Endothelial cell of umbilical vein (primary cell): ENCODE data around the gene WNT8A. TPM values are rescaled to one million over a fixed set of nuclear protein-coding genes. Genes with fewer than 3 reads are reported as not detected.
A peak's percentile ranks its signal among the peaks of the same experiment; 100 is the strongest.

Experiments
- BruUV-seq: library from RNA; stranded (reverse); fragments of 400-500 nt; replicated peaks from 2 replicates; lab custom pipeline; 2021; lab: Mats Ljungman, UMichigan
- CTCF ChIA-PET: fragments of 300-600, 350-600 bp; sonication (Branson Sonifier 250); formaldehyde crosslinking; loops from one replicate; lab custom pipeline; 2021; ENCODE audit warnings: antibody characterized with exemption, inconsistent platforms; lab: Charles Lee
- POLR2A ChIA-PET: fragments of 300-600, 350-600 bp; sonication (Branson Sonifier 250); formaldehyde crosslinking; loops from one replicate; lab custom pipeline; 2021; ENCODE audit warnings: antibody characterized with exemption, inconsistent platforms; lab: Charles Lee
- DNase-seq: peaks from one replicate; pipeline ENCODE4 v3.0.0-alpha.2; 2011; ENCODE audit warnings: low read depth, low spot score
- FAIRE-seq: peaks from 2 replicates; lab custom pipeline; 2011; peaks lifted over from hg19 to GRCh38; lab: Jason Lieb, UNC
- H2AFZ ChIP-seq: 2 replicates; pipeline ENCODE4 v1.6.0; 2012; ENCODE audit warnings: low read depth, low read length, control low read depth, inconsistent platforms
- H3K27ac ChIP-seq: 2 replicates; pipeline ENCODE4 v1.5.1; 2011; ENCODE audit warnings: low read depth, mild to moderate bottlenecking, control low read depth, low read length, moderate library complexity; ENCODE audit not compliant: insufficient read depth
- H3K27me3 ChIP-seq, 2 experiments: 2 replicates each; pipeline versions ENCODE4 v1.6.0 to v1.6.1; 2011; ENCODE audit warnings: low read length in 2 of 2, mixed read lengths in 1 of 2; ENCODE audit not compliant: control insufficient read depth in 2 of 2, insufficient read depth in 2 of 2
- H3K36me3 ChIP-seq, 2 experiments: 2 replicates in 1 of 2; 3 replicates in 1 of 2; pipeline ENCODE4 v1.5.1; 2011; ENCODE audit warnings: low read length in 2 of 2, mild to moderate bottlenecking in 1 of 2, moderate library complexity in 1 of 2; ENCODE audit not compliant: control insufficient read depth in 2 of 2, insufficient read depth in 2 of 2; ENCODE audit errors: extremely low read depth in 1 of 2
- H3K4me1 ChIP-seq: 3 replicates; pipeline ENCODE4 v1.5.1; 2011; ENCODE audit warnings: mild to moderate bottlenecking, low read length; ENCODE audit not compliant: control insufficient read depth, insufficient read depth; ENCODE audit errors: extremely low read depth
- H3K4me2 ChIP-seq: 2 replicates; pipeline ENCODE4 v1.6.1; 2011; ENCODE audit warnings: low read length, control low read depth, mixed read lengths; ENCODE audit not compliant: insufficient read depth
- H3K4me3 ChIP-seq, 3 experiments: fragments of 200-600 bp in 1 of 3; sonication (generic), shearing (Covaris generic) in 1 of 3; replicated peaks in 1 of 3; 2 replicates each; pipeline ENCODE4 v1.5.1; 2011 to 2016; ENCODE audit warnings: control low read depth in 3 of 3, low read length in 3 of 3, mild to moderate bottlenecking in 2 of 3, inconsistent platforms in 1 of 3, low read depth in 1 of 3, moderate library complexity in 1 of 3; ENCODE audit not compliant: insufficient read depth in 1 of 3
- H3K79me2 ChIP-seq: 2 replicates; pipeline ENCODE4 v1.6.0; 2012; ENCODE audit warnings: low read length, inconsistent platforms; ENCODE audit not compliant: control insufficient read depth, insufficient read depth
- H3K9ac ChIP-seq: replicated peaks from 2 replicates; pipeline ENCODE3; 2011; ENCODE audit warnings: low read length, control low read depth; ENCODE audit not compliant: insufficient read depth; ENCODE audit errors: extremely low read depth
- H3K9me1 ChIP-seq: replicated peaks from 3 replicates; pipeline ENCODE4 v1.6.0; 2011; ENCODE audit warnings: mild to moderate bottlenecking, low read length; ENCODE audit not compliant: control insufficient read depth, insufficient read depth; ENCODE audit errors: extremely low read depth
- H3K9me3 ChIP-seq: replicated peaks from 2 replicates; pipeline ENCODE4 v1.5.1; 2012; ENCODE audit warnings: low read length, inconsistent platforms; ENCODE audit not compliant: control insufficient read depth, insufficient read depth
- H4K20me1 ChIP-seq: replicated peaks from 2 replicates; pipeline ENCODE3; 2011; ENCODE audit warnings: mild to moderate bottlenecking, low read length; ENCODE audit not compliant: control insufficient read depth, insufficient read depth; ENCODE audit errors: extremely low read depth
- EZH2 ChIP-seq: IDR thresholded peaks from 2 replicates; pipeline ENCODE4 v1.6.1; 2012; ENCODE audit warnings: borderline replicate concordance, low read depth, mild to moderate bottlenecking, moderate library complexity, low read length, inconsistent platforms; ENCODE audit not compliant: severe bottlenecking
- FOS ChIP-seq: IDR thresholded peaks from 2 replicates; pipeline ENCODE4 v1.6.1; 2011; ENCODE audit warnings: mild to moderate bottlenecking, low read length, moderate library complexity, borderline replicate concordance; ENCODE audit not compliant: insufficient read depth
- GATA2 ChIP-seq: IDR thresholded peaks from 2 replicates; pipeline ENCODE4 v1.7.0; 2011; ENCODE audit warnings: low read depth, mild to moderate bottlenecking, moderate library complexity, mixed read lengths, low read length; ENCODE audit not compliant: insufficient read length, insufficient read depth
- JUN ChIP-seq: IDR thresholded peaks from 2 replicates; pipeline ENCODE4 v1.6.1; 2011; ENCODE audit warnings: borderline replicate concordance, low read depth; ENCODE audit not compliant: insufficient read length, insufficient read depth
- MYC ChIP-seq: IDR thresholded peaks from one replicate; pipeline ENCODE4 v1.6.1; 2011; ENCODE audit warnings: mild to moderate bottlenecking, low read depth, low read length
- POLR2A ChIP-seq: IDR thresholded peaks from 2 replicates; pipeline ENCODE4 v1.6.1; 2012; ENCODE audit warnings: low read depth, mild to moderate bottlenecking, control low read depth, low read length
- POLR2AphosphoS5 ChIP-seq: IDR thresholded peaks from 2 replicates; pipeline ENCODE4 v1.6.1; 2012; ENCODE audit warnings: low read depth, mild to moderate bottlenecking, control low read depth, low read length, moderate library complexity; ENCODE audit not compliant: insufficient read depth
- dilution Hi-C: fragments of 300-500 bp; cut with MboI; formaldehyde crosslinking; loops from one replicate; pipeline ENCODE4 v1.15.0; 2019; ENCODE audit warnings: low sequenced_read_pairs; ENCODE audit not compliant: extremely low pct_ligation_motif_present
- intact Hi-C: fragments of 100-400 bp; cut with micrococcal nuclease; formaldehyde crosslinking; loops from one replicate; pipeline ENCODE4 v1.10.0; 2022
- polyA plus RNA-seq, 4 experiments: library from polyadenylated mRNA; depleted of rRNA in 3 of 4; stranded (reverse) in 3 of 4; unstranded in 1 of 4; fragments of >200 nt; gene quantifications; 2 replicates each; pipeline versions ENCODE4 v1.2.1 to v1.2.3, GENCODE V29; 2011 to 2012; ENCODE audit warnings: missing spikeins in 1 of 4
- total RNA-seq: library from RNA; stranded (reverse); gene quantifications from 2 replicates; pipeline ENCODE4 v1.2.3, GENCODE V29; 2021
- TF ChIP-seq, protein P1 (sequence below): IDR thresholded peaks from 2 replicates; pipeline ENCODE4 v1.6.1; 2011; ENCODE audit not compliant: insufficient read depth, insufficient read length
- TF ChIP-seq, protein P2 (sequence below), 2 donors: IDR thresholded peaks; 1 replicate in 1 of 2; 2 replicates in 1 of 2; pipeline ENCODE4 v1.5.1; 2011; ENCODE audit warnings: low read length in 2 of 2, mild to moderate bottlenecking in 2 of 2, moderate library complexity in 2 of 2, control low read depth in 1 of 2, inconsistent platforms in 1 of 2, low read depth in 1 of 2; ENCODE audit not compliant: insufficient read depth in 1 of 2; ENCODE audit errors: extremely low read depth in 1 of 2

The WNT8A gene
- total and polyA plus RNA-seq, 2 donors (not counting 3 experiments of a cell fraction or from before 2014, with no cell fraction given), result not detected

DNA sequence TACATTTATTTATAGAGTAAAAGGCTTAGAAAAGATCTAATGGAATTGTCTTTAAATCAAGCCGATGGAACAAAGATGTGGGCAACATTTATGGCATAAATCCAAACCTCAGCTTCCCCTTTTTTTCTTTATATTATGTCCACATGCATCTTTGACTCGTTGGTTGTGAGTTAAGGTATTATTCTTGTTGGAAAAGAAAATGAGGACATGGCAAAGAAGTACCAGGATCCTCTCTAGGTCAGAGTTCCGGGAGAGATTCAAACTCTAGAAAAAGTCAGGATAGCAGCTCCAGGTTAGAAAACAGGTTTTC, 55.9 kb downstream of the WNT8A start:
- H3K4me1 ChIP-seq, result peaks cover 5% of the 10 kb centered on the region
- H3K4me3 ChIP-seq, result no peak overlapping the region
- BruUV-seq, result no TSS peak
- no peaks in the 10 kb centered on the region for H3K9me3 ChIP-seq
- FAIRE-seq, result no peak
- H3K27ac ChIP-seq, result no peak overlapping the region
- intact Hi-C loops (no loop called here), dilution Hi-C loops (no loop called here)
- no peak overlapping the region for H3K9ac ChIP-seq
- H4K20me1 ChIP-seq, result no peaks in the 10 kb centered on the region
- H3K9me1 ChIP-seq, result no peaks in the 10 kb centered on the region
- H3K27me3 ChIP-seq, result no peaks in the 10 kb centered on the region
- H2AFZ ChIP-seq, result no peak overlapping the region
- CTCF ChIA-PET, result interaction anchor here (1.2 to 2.1 kb wide), 4 partner anchors 38 to 361 kb away, joined by 4 to 6 read pairs (median 5); no protein-coding TSS in a partner anchor
- peak overlapping the region; percentile 13 for H3K4me2 ChIP-seq
- no peaks in the 10 kb centered on the region for H3K79me2 ChIP-seq
- POLR2A ChIA-PET, result no interaction called here
- DNase-seq, result no peak
- H3K36me3 ChIP-seq, result no peaks in the 10 kb centered on the region
- TF ChIP-seq MYC (no peak), POLR2A (no peak), FOS (no peak), JUN (no peak), POLR2AphosphoS5 (no peak), GATA2 (no peak), EZH2 (no peak)
- TF ChIP-seq, protein P1, sequence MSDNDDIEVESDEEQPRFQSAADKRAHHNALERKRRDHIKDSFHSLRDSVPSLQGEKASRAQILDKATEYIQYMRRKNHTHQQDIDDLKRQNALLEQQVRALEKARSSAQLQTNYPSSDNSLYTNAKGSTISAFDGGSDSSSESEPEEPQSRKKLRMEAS, result no peak
- TF ChIP-seq, protein P2, sequence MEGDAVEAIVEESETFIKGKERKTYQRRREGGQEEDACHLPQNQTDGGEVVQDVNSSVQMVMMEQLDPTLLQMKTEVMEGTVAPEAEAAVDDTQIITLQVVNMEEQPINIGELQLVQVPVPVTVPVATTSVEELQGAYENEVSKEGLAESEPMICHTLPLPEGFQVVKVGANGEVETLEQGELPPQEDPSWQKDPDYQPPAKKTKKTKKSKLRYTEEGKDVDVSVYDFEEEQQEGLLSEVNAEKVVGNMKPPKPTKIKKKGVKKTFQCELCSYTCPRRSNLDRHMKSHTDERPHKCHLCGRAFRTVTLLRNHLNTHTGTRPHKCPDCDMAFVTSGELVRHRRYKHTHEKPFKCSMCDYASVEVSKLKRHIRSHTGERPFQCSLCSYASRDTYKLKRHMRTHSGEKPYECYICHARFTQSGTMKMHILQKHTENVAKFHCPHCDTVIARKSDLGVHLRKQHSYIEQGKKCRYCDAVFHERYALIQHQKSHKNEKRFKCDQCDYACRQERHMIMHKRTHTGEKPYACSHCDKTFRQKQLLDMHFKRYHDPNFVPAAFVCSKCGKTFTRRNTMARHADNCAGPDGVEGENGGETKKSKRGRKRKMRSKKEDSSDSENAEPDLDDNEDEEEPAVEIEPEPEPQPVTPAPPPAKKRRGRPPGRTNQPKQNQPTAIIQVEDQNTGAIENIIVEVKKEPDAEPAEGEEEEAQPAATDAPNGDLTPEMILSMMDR (IDR thresholded peaks at IDR 0.05; ENCODE audit: extremely low read depth in 1 of 2, insufficient read depth in 1 of 2, low read depth in 1 of 2, low read length in 2 of 2), result no peak
